Cardiac fibroblast (primary cell): ENCODE measurements around the gene TECTA.

Experiments used
- DNase-seq, 2 donors: peaks; one replicate each; pipeline versions ENCODE4 v3.0.0 to v3.0.0-alpha.2; 2010; ENCODE audit warnings: low read depth in 2 of 2
- H3K4me3 ChIP-seq, 2 donors: replicated peaks in 1 of 2; 1 replicate in 1 of 2; 2 replicates in 1 of 2; pipeline ENCODE4 v1.5.1; 2011; ENCODE audit warnings: low read depth in 2 of 2, low read length in 2 of 2, mild to moderate bottlenecking in 2 of 2, moderate library complexity in 1 of 2
- CTCF ChIP-seq: IDR thresholded peaks from one replicate; pipeline ENCODE4 v1.5.1; 2011; ENCODE audit warnings: low read depth, mild to moderate bottlenecking, low read length, inconsistent platforms

The TECTA gene

GRCh38 chr11:121070951-121071845, 29.8 kb upstream of the TECTA start:
- DNase-seq = no peak
- no peak overlapping the region for H3K4me3 ChIP-seq
- TF ChIP-seq CTCF = no peak

- no peak overlapping the region for H3K4me3 ChIP-seq
- no peak for TF ChIP-seq CTCF
- peak in 1 of 2 donors; percentile 11 for DNase-seq
Measured at GRCh38 chr11:121071846-121072450, 29.1 kb upstream of the TECTA start.

GRCh38 chr11:121081321-121081720, 19.7 kb upstream of the TECTA start:
- TF ChIP-seq CTCF = no peak
- H3K4me3 ChIP-seq = no peak overlapping the region
- no peak for DNase-seq

- H3K4me3 ChIP-seq = no peak overlapping the region
- TF ChIP-seq CTCF = no peak
Measured at GRCh38 chr11:121082219-121082618, 18.8 kb upstream of the TECTA start.

GRCh38 chr11:121082670-121083069, 18.4 kb upstream of the TECTA start:
- no peak for TF ChIP-seq CTCF
- H3K4me3 ChIP-seq = no peak overlapping the region
- peak; percentile 10 to 14 for DNase-seq

More at GRCh38 chr11:121082219-121082618, 18.8 kb upstream of the TECTA start:
- DNase-seq = no peak

DNA sequence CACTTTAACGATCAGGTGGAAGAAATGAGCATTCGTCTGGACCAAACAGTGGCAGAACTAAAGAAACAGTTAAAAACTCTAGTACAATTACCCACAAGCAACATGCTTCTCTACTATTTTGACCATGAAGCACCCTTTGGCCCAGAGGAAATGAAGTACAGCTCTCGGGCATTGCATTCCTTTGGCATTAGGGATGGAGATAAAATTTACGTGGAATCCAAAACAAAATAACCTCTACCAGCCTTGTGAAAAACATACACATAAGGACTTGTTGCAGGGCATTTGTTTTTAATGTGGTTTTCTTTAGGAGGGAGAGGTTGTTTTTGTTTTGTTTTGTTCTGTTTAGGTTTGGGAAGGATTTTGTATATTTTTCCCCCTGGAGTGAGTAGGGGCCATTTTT, 14.2 kb upstream of the TECTA start:
- peak; percentile 10 to 30 for DNase-seq
- TF ChIP-seq CTCF = no peak
- H3K4me3 ChIP-seq = no peak overlapping the region
